K562 (cell line): ENCODE results near the gene ISG20L2. TPM values are rescaled to one million over a fixed set of nuclear protein-coding genes. Genes with fewer than 3 reads are reported as not detected.
A peak's percentile ranks its signal among the peaks of the same experiment; 100 is the strongest.

Source experiments
- ATAC-seq: fragments of 200-7000 bp; cut with Tn5 transposase; 3 replicates; pipeline ENCODE4 v1.9.1; 2020; ENCODE audit warnings: moderate library complexity
- BruUV-seq: library from RNA; stranded (reverse); fragments of 400-500 nt; replicated peaks from 2 replicates; lab custom pipeline; 2021; lab: Mats Ljungman, UMichigan
- CTCF ChIA-PET: fragments of 300-600 bp; formaldehyde crosslinking; extraction: SDS; loops from one replicate; lab custom pipeline; 2021; ENCODE audit warnings: low intra/inter-chr PET ratio; lab: Yijun Ruan, JAX
- POLR2A ChIA-PET: fragments of 300-600, 350-650 bp; sonication (Branson Sonifier 250); formaldehyde crosslinking; extraction: SDS; loops from one replicate; lab custom pipeline; 2021; ENCODE audit warnings: antibody characterized with exemption, inconsistent platforms; lab: Yijun Ruan, JAX
- DNase-seq, 4 experiments: peaks; one replicate each; pipeline versions ENCODE4 v3.0.0 to v3.0.0-alpha.2; 2011 to 2018; ENCODE audit warnings: low spot score in 3 of 4, mixed read lengths in 3 of 4; ENCODE audit errors: extremely low read depth in 1 of 4
- FAIRE-seq: peaks from 2 replicates; lab custom pipeline; 2011; peaks lifted over from hg19 to GRCh38; lab: Jason Lieb, UNC
- H2AFZ ChIP-seq: 2 replicates; pipeline ENCODE4 v1.6.0; 2011; ENCODE audit warnings: low read depth, low read length, control low read depth, inconsistent platforms
- H3K27ac ChIP-seq: fragments of 200-600 bp; 3 replicates; pipeline ENCODE4 v1.8.0; 2011; ENCODE audit warnings: low read depth, mild to moderate bottlenecking, control low read depth, inconsistent platforms, low read length, moderate library complexity, mixed read lengths; ENCODE audit errors: extremely low read depth
- H3K27me3 ChIP-seq, 2 experiments: fragments of 300-600 bp in 1 of 2; 2 replicates in 1 of 2; 3 replicates in 1 of 2; pipeline versions ENCODE4 v1.6.0 to v1.8.0; 2011; ENCODE audit warnings: inconsistent platforms in 2 of 2, low read length in 2 of 2, mild to moderate bottlenecking in 1 of 2, mixed read lengths in 1 of 2, moderate library complexity in 1 of 2; ENCODE audit not compliant: control insufficient read depth in 2 of 2, insufficient read depth in 2 of 2
- H3K36me3 ChIP-seq: fragments of 300-600 bp; 3 replicates; pipeline ENCODE4 v1.8.0; 2011; ENCODE audit warnings: mild to moderate bottlenecking, low read length, inconsistent platforms; ENCODE audit not compliant: control insufficient read depth, insufficient read depth
- H3K4me1 ChIP-seq, 2 experiments: fragments of 200-600 bp in 1 of 2; replicated peaks in 1 of 2; 2 replicates in 1 of 2; 3 replicates in 1 of 2; pipeline versions ENCODE4 v1.5.1 to v1.8.0; 2011; ENCODE audit warnings: inconsistent platforms in 2 of 2, low read length in 2 of 2, mild to moderate bottlenecking in 1 of 2, mixed read lengths in 1 of 2, moderate library complexity in 1 of 2; ENCODE audit not compliant: control insufficient read depth in 2 of 2, insufficient read depth in 2 of 2
- H3K4me2 ChIP-seq: 2 replicates; pipeline ENCODE4 v1.6.1; 2011; ENCODE audit warnings: low read length, control low read depth, inconsistent platforms, mixed read lengths; ENCODE audit not compliant: insufficient read depth
- H3K4me3 ChIP-seq: fragments of 200-600 bp; sonication (generic), shearing (Covaris generic); 2 replicates; pipeline ENCODE4 v1.5.1; 2016; ENCODE audit warnings: control low read depth, inconsistent platforms
- H3K79me2 ChIP-seq: fragments of 200-600 bp; 3 replicates; pipeline ENCODE4 v1.8.0; 2011; ENCODE audit warnings: low read length, inconsistent platforms; ENCODE audit not compliant: control insufficient read depth, insufficient read depth
- H3K9ac ChIP-seq, 2 experiments: 2 replicates each; pipeline versions ENCODE4 v1.6.0 to v1.6.1; 2011; ENCODE audit warnings: low read depth in 2 of 2, low read length in 2 of 2, control low read depth in 1 of 2, inconsistent platforms in 1 of 2, mild to moderate bottlenecking in 1 of 2, mixed read lengths in 1 of 2; ENCODE audit not compliant: insufficient read depth in 1 of 2
- H3K9me1 ChIP-seq: one replicate; pipeline ENCODE4 v1.6.0; 2011; ENCODE audit warnings: inconsistent platforms, mild to moderate bottlenecking, low read length, moderate library complexity; ENCODE audit not compliant: control insufficient read depth, insufficient read depth
- H3K9me3 ChIP-seq: replicated peaks from 2 replicates; pipeline ENCODE4 v1.5.1; 2011; ENCODE audit warnings: low read depth, low read length, inconsistent platforms; ENCODE audit not compliant: control insufficient read depth, insufficient read depth
- H4K20me1 ChIP-seq: replicated peaks from 2 replicates; pipeline ENCODE4 v1.6.1; 2011; ENCODE audit warnings: low read length, inconsistent platforms, mixed read lengths; ENCODE audit not compliant: control insufficient read depth, insufficient read depth
- ADNP ChIP-seq: fragments of 200-800 bp; sonication (Bioruptor generic); IDR thresholded peaks from 2 replicates; pipeline ENCODE4 v1.6.1; 2016; ENCODE audit warnings: missing genetic modification characterization, missing compliant biosample characterization
- ARID1B ChIP-seq: fragments of 450-650 bp; IDR thresholded peaks from 2 replicates; pipeline ENCODE4 v1.6.1; 2016; ENCODE audit warnings: antibody characterized with exemption, mild to moderate bottlenecking, inconsistent platforms
- BRF1 ChIP-seq: IDR thresholded peaks from 3 replicates; pipeline ENCODE4 v1.6.1; 2011; ENCODE audit warnings: borderline replicate concordance, mild to moderate bottlenecking; ENCODE audit not compliant: insufficient read length; ENCODE audit errors: extremely low read depth
- CBX5 ChIP-seq: IDR thresholded peaks from 2 replicates; pipeline ENCODE4 v1.6.1; 2014; ENCODE audit warnings: low read depth, borderline replicate concordance
- CREM ChIP-seq: IDR thresholded peaks from 2 replicates; pipeline ENCODE4 v1.6.1; 2014; ENCODE audit warnings: antibody characterized with exemption, low read depth
- DPF2 ChIP-seq: fragments of 450-650 bp; IDR thresholded peaks from 2 replicates; pipeline ENCODE4 v1.6.1; 2016
- EHMT2 ChIP-seq: fragments of 450-650 bp; IDR thresholded peaks from 2 replicates; pipeline ENCODE4 v1.6.1; 2018; ENCODE audit warnings: antibody characterized with exemption
- EP400 ChIP-seq: fragments of 450-650 bp; IDR thresholded peaks from 2 replicates; pipeline ENCODE4 v1.6.1; 2017; ENCODE audit warnings: antibody characterized with exemption, mild to moderate bottlenecking, moderate library complexity
- FOSL1 ChIP-seq: fragments of 200-800 bp; sonication (Bioruptor generic); conservative IDR thresholded peaks from 2 replicates; pipeline ENCODE4 v1.6.1; 2016; ENCODE audit warnings: missing genetic modification characterization, missing compliant biosample characterization
- KDM1A ChIP-seq, 2 experiments: fragments of 450-650 bp; IDR thresholded peaks; 2 replicates each; pipeline ENCODE4 v1.6.1; 2016; ENCODE audit warnings: mild to moderate bottlenecking in 2 of 2
- KLF10 ChIP-seq: fragments of 250-450 bp; sonication (Bioruptor Pico); IDR thresholded peaks from 2 replicates; pipeline ENCODE4 v1.6.1; 2021; ENCODE audit warnings: matching md5 sums
- KLF13 ChIP-seq: fragments of 450-650 bp; IDR thresholded peaks from 2 replicates; pipeline ENCODE4 v1.6.1; 2016; ENCODE audit warnings: missing genetic modification characterization, low read depth, mild to moderate bottlenecking, missing compliant biosample characterization, moderate library complexity, borderline replicate concordance
- NBN ChIP-seq: fragments of 450-650 bp; IDR thresholded peaks from 2 replicates; pipeline ENCODE4 v1.6.1; 2016; ENCODE audit warnings: low read depth, mild to moderate bottlenecking
- NFRKB ChIP-seq: fragments of 450-650 bp; IDR thresholded peaks from 2 replicates; pipeline ENCODE4 v1.6.1; 2016; ENCODE audit warnings: low read depth
- POLR2AphosphoS5 ChIP-seq: IDR thresholded peaks from 2 replicates; pipeline ENCODE4 v1.6.1; 2011; ENCODE audit warnings: mild to moderate bottlenecking, low read depth, low read length, moderate library complexity; ENCODE audit not compliant: control insufficient read depth, insufficient read depth
- POLR2H ChIP-seq: IDR thresholded peaks from 2 replicates; pipeline ENCODE4 v1.6.1; 2016; ENCODE audit warnings: missing genetic modification characterization, low read depth, mild to moderate bottlenecking, control low read depth, missing compliant biosample characterization, moderate library complexity
- RAD21 ChIP-seq, 2 experiments: fragments of 250-450 bp in 1 of 2; fragments of 450-650 bp in 1 of 2; sonication (Bioruptor Pico) in 1 of 2; formaldehyde crosslinking in 1 of 2; IDR thresholded peaks in 1 of 2; conservative IDR thresholded peaks in 1 of 2; 2 replicates each; pipeline versions ENCODE4 v1.4.0 to v1.8.0; 2020 to 2022; ENCODE audit warnings: mild to moderate bottlenecking in 2 of 2, moderate library complexity in 1 of 2
- WGBS: fragments of 100-300 bp; shearing (Covaris generic); methylation state at CpG from one replicate; pipeline ENCODE4 v1.1.6; 2016; ENCODE audit warnings: low coverage, mixed read lengths; ENCODE audit not compliant: insufficient coverage; ENCODE audit errors: missing lambda C conversion rate; 5-methylcytosine and 5-hydroxymethylcytosine counted together
- in situ Hi-C: fragments of 300-500 bp; cut with MboI; formaldehyde crosslinking; loops from 4 replicates; pipeline ENCODE4 v1.15.0; 2018; ENCODE audit warnings: inconsistent platforms, mixed read lengths
- intact Hi-C: fragments of 100-400 bp; cut with micrococcal nuclease; formaldehyde crosslinking; loops from 2 replicates; pipeline ENCODE4 v1.14.2; 2022
- polyA plus RNA-seq, 8 experiments: library from polyadenylated mRNA; depleted of rRNA in 4 of 8; stranded (reverse) in 5 of 8; unstranded in 3 of 8; fragments of >200 nt; fragmentation: Nextera tagmentation in 2 of 8; fragmentation: Illumina TruSeq in 1 of 8; extraction: Ambion mirVana in 2 of 8; extraction: Trizol in 1 of 8; gene quantifications; 2 replicates each; pipeline versions ENCODE4 v1.2.1 to v1.2.3, GENCODE V29; 2011 to 2014; ENCODE audit warnings: inconsistent platforms in 1 of 8, missing spikeins in 1 of 8
- total RNA-seq, 7 experiments: library from RNA; depleted of rRNA in 6 of 7; stranded (reverse); fragments of >200 nt in 6 of 7; fragmentation: Illumina TruSeq in 2 of 7; extraction: Trizol in 2 of 7; gene quantifications; 2 replicates each; pipeline versions ENCODE4 v1.2.1 to v1.2.3, GENCODE V29; 2011 to 2021; ENCODE audit warnings: low replicate concordance in 1 of 7
- TF ChIP-seq, protein P1 (sequence below): fragments of 250-450 bp; sonication (Bioruptor Pico); IDR thresholded peaks from 2 replicates; pipeline ENCODE4 v1.4.0; 2020
- TF ChIP-seq, protein P2 (sequence below): sonication (generic); formaldehyde crosslinking; IDR thresholded peaks from 2 replicates; pipeline ENCODE4 v1.8.1; 2023; ENCODE audit warnings: mild to moderate bottlenecking, missing genetic modification reagents, moderate library complexity

Gene ISG20L2
- total and polyA plus RNA-seq, 9 of the 15 experiments (the other 6 are each of a cell fraction or from before 2014, with no cell fraction given): 21.3 to 130 (median 50.3) TPM

DNA sequence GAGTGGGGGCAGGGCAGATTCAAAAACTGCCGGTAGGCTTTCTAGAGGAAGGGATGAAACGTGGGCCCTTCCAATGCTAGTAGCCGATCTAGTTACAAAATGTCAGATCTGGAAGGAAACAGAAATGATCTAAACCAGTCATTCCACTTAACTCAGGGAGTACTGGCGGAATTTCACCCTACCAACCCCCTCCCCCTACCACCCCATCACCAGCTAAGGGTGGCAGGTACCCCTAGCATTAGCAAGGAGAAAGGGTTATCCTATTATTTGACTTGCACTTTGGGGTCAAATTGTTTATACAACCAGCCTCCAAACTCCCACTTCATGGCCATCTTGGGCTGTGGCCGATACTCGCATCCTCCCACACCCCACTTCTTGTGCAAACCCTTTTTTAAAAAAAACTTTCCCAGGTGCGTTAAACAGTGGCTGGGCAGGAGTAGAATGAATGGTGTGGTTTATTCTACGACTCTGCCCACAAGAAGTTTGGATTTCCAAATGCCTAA lies 13.0 kb upstream of the ISG20L2 start:
- intact Hi-C loops (loop anchor here (1.0 kb wide), 2 partner anchors 13 to 26 kb away; partner anchors contain the start of genes ISG20L2, METTL25B and PRCC), in situ Hi-C loops (loop anchor here (25.0 kb wide), 1 partner anchor 1429 kb away; the partner anchor contains the start of genes FDPS, PKLR and RUSC1)
- peaks cover 79% of the 10 kb centered on the region for H3K36me3 ChIP-seq
- H3K9ac ChIP-seq: peak overlapping the region; percentile 53 to 87; a peak in 3 of 4 replicates
- peak overlapping the region; percentile 82 for H3K27ac ChIP-seq
- CTCF ChIA-PET: interaction anchor here (0.7 kb wide), 1 partner anchor 64 kb away, joined by 3 read pairs; no protein-coding TSS in a partner anchor
- peak overlapping the region; percentile 32 for H2AFZ ChIP-seq
- ATAC-seq (no peak), DNase-seq (peak in 1 of 4 experiments; percentile 40), FAIRE-seq (no peak)
- BruUV-seq: no TSS peak
- no peaks in the 10 kb centered on the region for H3K27me3 ChIP-seq
- H4K20me1 ChIP-seq: peaks cover 13% of the 10 kb centered on the region
- H3K9me3 ChIP-seq: no peaks in the 10 kb centered on the region
- POLR2A ChIA-PET: interaction anchor here (0.6 to 3.1 kb wide), 19 partner anchors 8 to 783 kb away, joined by 3 to 49 read pairs (median 4); partner anchors contain the start of genes HDGF, ISG20L2, METTL25B and NES
- peaks cover 49% of the 10 kb centered on the region for H3K79me2 ChIP-seq
- peak overlapping the region; percentile 17 for H3K4me3 ChIP-seq
- no peaks in the 10 kb centered on the region for H3K9me1 ChIP-seq
- H3K4me2 ChIP-seq: peak overlapping the region; percentile 72
- WGBS: 6% methylated on average over 8 of the region's 8 CpGs
- H3K4me1 ChIP-seq: peaks cover 30 to 32% of the 10 kb centered on the region in 2 experiments
- TF ChIP-seq RAD21 (CRISPR knock-in tag; conservative IDR thresholded peaks at IDR 0.05 in 1 of 2, IDR thresholded peaks at IDR 0.05 in 1 of 2) (no peak; a peak in 1 of 4 replicates), BRF1 (no peak), POLR2AphosphoS5 (peak; percentile 2; the same call in 1 of the 2 replicates), ADNP (no peak), KLF10 (CRISPR knock-in tag) (no peak), POLR2H (tag) (0 out of 2 replicates have a peak, but pooled peaks have one; percentile 44), DPF2 (0 out of 2 replicates have a peak, but pooled peaks have one; percentile 30), KDM1A (IDR thresholded peaks at IDR 0.05) (peak in 1 of 2 experiments; percentile 18; a peak in 1 of 4 replicates), ARID1B (peak; percentile 6; the same call in 1 of the 2 replicates), CBX5 (no peak), NFRKB (peak; percentile 63; the same call in 1 of the 2 replicates), EHMT2 (no peak), EP400 (no peak), CREM (no peak), KLF13 (tag) (no peak; the same call in 1 of the 2 replicates), FOSL1 (tag) (peak; percentile 8; the same call in 1 of the 2 replicates), NBN (0 out of 2 replicates have a peak, but pooled peaks have one; percentile 22)
- TF ChIP-seq, protein P1, sequence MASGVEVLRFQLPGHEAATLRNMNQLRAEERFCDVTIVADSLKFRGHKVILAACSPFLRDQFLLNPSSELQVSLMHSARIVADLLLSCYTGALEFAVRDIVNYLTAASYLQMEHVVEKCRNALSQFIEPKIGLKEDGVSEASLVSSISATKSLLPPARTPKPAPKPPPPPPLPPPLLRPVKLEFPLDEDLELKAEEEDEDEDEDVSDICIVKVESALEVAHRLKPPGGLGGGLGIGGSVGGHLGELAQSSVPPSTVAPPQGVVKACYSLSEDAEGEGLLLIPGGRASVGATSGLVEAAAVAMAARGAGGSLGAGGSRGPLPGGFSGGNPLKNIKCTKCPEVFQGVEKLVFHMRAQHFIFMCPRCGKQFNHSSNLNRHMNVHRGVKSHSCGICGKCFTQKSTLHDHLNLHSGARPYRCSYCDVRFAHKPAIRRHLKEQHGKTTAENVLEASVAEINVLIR (CRISPR knock-in tag): no peak
- TF ChIP-seq, protein P2, sequence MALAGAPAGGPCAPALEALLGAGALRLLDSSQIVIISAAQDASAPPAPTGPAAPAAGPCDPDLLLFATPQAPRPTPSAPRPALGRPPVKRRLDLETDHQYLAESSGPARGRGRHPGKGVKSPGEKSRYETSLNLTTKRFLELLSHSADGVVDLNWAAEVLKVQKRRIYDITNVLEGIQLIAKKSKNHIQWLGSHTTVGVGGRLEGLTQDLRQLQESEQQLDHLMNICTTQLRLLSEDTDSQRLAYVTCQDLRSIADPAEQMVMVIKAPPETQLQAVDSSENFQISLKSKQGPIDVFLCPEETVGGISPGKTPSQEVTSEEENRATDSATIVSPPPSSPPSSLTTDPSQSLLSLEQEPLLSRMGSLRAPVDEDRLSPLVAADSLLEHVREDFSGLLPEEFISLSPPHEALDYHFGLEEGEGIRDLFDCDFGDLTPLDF: no peak
